Subcutaneous adipose tissue (tissue), 4 donors: ENCODE measurements around the gene USH2A. TPM values are rescaled to one million over a fixed set of nuclear protein-coding genes. Genes with fewer than 3 reads are reported as not detected.

Experiments
- CTCF ChIP-seq: fragments of 450-650 bp; IDR thresholded peaks from one replicate; pipeline ENCODE4 v1.5.1; 2016; ENCODE audit warnings: low read depth, mild to moderate bottlenecking, control low read depth, antibody characterized with exemption, moderate library complexity
- total RNA-seq, 4 donors: library from RNA; depleted of rRNA; stranded (reverse); fragments of >200 nt; gene quantifications; one replicate each; pipeline ENCODE4 v1.1.0, GENCODE V29; 2016

USH2A gene
- total RNA-seq, 4 donors from 2014 or later = under 0.01 TPM; not detected in 3

DNA sequence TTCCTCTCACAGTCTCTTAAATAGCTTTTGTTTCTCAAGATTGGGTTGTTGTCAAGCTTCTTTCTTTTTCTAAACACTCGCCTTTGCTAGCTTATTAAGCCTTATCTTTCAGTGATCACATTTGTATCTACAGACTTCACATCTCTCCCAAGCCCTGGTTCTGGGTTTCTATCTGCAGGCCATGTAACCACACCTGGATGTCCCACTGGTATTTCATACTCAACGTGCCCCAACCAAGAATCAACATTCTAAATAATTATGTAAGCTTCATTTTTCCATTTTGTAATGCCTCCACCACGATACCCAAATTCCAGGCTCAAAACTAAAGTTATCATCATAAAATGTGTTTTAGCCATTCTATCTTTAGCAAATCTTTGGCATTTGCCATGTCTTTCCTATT, 372.2 kb downstream of the USH2A start:
- TF ChIP-seq CTCF = no peak

- no peak for TF ChIP-seq CTCF
Measured at GRCh38 chr1:216049741-216050430, 373.4 kb downstream of the USH2A start.

- TF ChIP-seq CTCF = no peak
Measured at GRCh38 chr1:216047811-216048572, 375.3 kb downstream of the USH2A start.

GRCh38 chr1:216046336-216046735, 376.9 kb downstream of the USH2A start:
- no peak for TF ChIP-seq CTCF

DNA sequence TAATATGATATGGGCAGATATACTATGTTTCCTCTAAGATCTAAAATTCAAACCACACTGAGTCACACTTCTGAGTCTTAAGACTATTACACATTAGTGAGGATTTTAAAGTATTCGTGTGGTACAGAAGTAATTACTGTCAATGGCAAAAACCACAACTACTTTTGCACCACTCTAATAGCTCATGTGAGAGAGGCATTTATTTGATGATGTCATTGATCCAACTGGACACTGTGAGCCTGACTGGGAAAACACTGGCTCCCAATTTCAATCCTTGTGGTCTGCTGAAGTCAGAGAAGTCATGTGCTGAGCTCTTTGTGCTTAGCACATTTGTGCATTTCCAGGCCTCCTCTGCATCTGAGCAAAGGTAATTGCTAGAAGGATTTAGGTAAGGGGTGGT, 377.8 kb downstream of the USH2A start:
- TF ChIP-seq CTCF = no peak

- no peak for TF ChIP-seq CTCF
Measured at GRCh38 chr1:216044538-216044937, 378.7 kb downstream of the USH2A start.

- TF ChIP-seq CTCF = no peak
Measured at GRCh38 chr1:216034506-216034905, 388.7 kb downstream of the USH2A start.
